ENCODE results near the gene PDE2A. TPM values are rescaled to one million over a fixed set of nuclear protein-coding genes. Genes with fewer than 3 reads are reported as not detected.

The PDE2A gene
- total RNA-seq, 1 donor from 2014 or later = 0.82 TPM

DNA sequence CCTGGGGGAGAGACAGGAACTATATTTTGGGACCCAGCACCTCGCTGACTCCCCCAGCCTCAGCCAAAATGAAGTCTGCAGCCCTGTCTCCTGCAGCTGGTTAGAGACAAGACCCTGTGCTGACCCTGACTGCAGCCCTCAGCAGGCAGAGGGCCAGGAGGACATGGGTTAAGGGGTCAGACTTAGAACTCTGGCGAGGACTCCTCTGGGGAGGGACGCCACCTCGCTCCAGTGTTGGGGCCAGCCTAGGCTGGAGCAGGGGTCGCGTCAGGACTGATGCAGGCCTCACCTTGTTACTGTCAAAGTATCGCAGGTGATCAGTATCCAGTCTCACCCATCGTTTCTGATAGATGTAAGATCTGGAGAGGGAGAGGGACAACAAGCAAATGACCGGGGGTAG, 36.9 kb upstream of the PDE2A start:
- no peak overlapping the region for H3K27ac ChIP-seq (ENCODE audit: low read depth, low read length)
- H3K4me1 Mint-ChIP-seq (ENCODE audit: low read depth, unreplicated experiment) = peaks cover 10% of the 10 kb centered on the region
- no peak overlapping the region for H3K9ac ChIP-seq (ENCODE audit: low read length)
- H3K9me3 Mint-ChIP-seq (ENCODE audit: unreplicated experiment) = no peaks in the 10 kb centered on the region
- H3K4me1 ChIP-seq (ENCODE audit: insufficient read depth, low read length) = peaks cover 5% of the 10 kb centered on the region
- no peaks in the 10 kb centered on the region for H3K9me3 ChIP-seq (ENCODE audit: insufficient read depth, low read depth, low read length)
- H3K36me3 ChIP-seq (ENCODE audit: insufficient read depth, low read length) = peaks cover 9% of the 10 kb centered on the region
- peaks cover 35% of the 10 kb centered on the region for H3K36me3 Mint-ChIP-seq (ENCODE audit: low read depth, unreplicated experiment)
- H3K27me3 ChIP-seq (ENCODE audit: insufficient read depth, low read length) = no peaks in the 10 kb centered on the region
- peaks cover 9% of the 10 kb centered on the region for H3K79me2 ChIP-seq (ENCODE audit: insufficient read depth, low read length)
- H3K4me3 Mint-ChIP-seq (ENCODE audit: unreplicated experiment) = no peak overlapping the region
- TF ChIP-seq, protein P1, sequence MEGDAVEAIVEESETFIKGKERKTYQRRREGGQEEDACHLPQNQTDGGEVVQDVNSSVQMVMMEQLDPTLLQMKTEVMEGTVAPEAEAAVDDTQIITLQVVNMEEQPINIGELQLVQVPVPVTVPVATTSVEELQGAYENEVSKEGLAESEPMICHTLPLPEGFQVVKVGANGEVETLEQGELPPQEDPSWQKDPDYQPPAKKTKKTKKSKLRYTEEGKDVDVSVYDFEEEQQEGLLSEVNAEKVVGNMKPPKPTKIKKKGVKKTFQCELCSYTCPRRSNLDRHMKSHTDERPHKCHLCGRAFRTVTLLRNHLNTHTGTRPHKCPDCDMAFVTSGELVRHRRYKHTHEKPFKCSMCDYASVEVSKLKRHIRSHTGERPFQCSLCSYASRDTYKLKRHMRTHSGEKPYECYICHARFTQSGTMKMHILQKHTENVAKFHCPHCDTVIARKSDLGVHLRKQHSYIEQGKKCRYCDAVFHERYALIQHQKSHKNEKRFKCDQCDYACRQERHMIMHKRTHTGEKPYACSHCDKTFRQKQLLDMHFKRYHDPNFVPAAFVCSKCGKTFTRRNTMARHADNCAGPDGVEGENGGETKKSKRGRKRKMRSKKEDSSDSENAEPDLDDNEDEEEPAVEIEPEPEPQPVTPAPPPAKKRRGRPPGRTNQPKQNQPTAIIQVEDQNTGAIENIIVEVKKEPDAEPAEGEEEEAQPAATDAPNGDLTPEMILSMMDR (IDR thresholded peaks at IDR 0.05; ENCODE audit: insufficient read depth, low read depth, low read length) = no peak
- no peak for TF ChIP-seq EZH2 (IDR thresholded peaks at IDR 0.05; ENCODE audit: insufficient read depth, low read length)
- DNase-seq (ENCODE audit: low read depth) = no peak
- no peak overlapping the region for H3K4me2 ChIP-seq (ENCODE audit: low read length)
- H3K4me3 ChIP-seq (ENCODE audit: insufficient read depth, low read depth, low read length) = no peak overlapping the region
- H2AFZ ChIP-seq (ENCODE audit: low read depth, low read length) = no peak overlapping the region
- H4K20me1 ChIP-seq (ENCODE audit: insufficient read depth, low read length) = peaks cover 68% of the 10 kb centered on the region
- peaks cover 2% of the 10 kb centered on the region for H3K27me3 Mint-ChIP-seq (ENCODE audit: low read depth, unreplicated experiment)
- FAIRE-seq = no peak
- no peak overlapping the region for H3K27ac Mint-ChIP-seq (ENCODE audit: unreplicated experiment)

DNA sequence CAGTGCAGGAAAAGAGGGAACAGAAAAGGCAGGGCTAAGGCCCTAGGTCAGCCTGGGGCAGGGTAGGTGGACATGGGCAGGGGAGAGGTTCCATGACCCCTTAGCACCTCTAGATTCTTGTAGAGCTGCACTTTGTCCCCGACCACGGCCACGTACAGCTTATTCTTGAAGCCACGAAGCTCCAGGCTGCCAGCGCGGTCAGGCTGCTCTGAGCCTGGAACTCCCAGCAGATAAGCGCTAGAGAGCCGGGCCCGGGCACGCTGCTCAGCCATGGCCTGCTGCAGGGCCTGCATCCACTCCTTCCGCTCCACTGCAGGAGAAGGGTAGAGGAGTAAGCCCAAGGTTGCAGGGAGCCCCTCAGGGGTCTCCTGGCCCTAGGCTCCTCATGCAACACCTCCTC, 36.1 kb upstream of the PDE2A start:
- Mint-ChIP-seq H3K4me3 (ENCODE audit: unreplicated experiment) (no peak overlapping the region), H3K9me3 (ENCODE audit: unreplicated experiment) (no peaks in the 10 kb centered on the region), H3K4me1 (ENCODE audit: low read depth, unreplicated experiment) (peaks cover 17% of the 10 kb centered on the region), H3K27ac (ENCODE audit: unreplicated experiment) (no peak overlapping the region), H3K36me3 (ENCODE audit: low read depth, unreplicated experiment) (peaks cover 35% of the 10 kb centered on the region), H3K27me3 (ENCODE audit: low read depth, unreplicated experiment) (peaks cover 2% of the 10 kb centered on the region)
- no peak for TF ChIP-seq EZH2 (IDR thresholded peaks at IDR 0.05; ENCODE audit: insufficient read depth, low read length)
- TF ChIP-seq, protein P1 (IDR thresholded peaks at IDR 0.05; ENCODE audit: insufficient read depth, low read depth, low read length) = no peak
- Histone ChIP-seq H3K4me3 (ENCODE audit: insufficient read depth, low read depth, low read length) (no peak overlapping the region), H3K27ac (ENCODE audit: low read depth, low read length) (no peak overlapping the region), H3K79me2 (ENCODE audit: insufficient read depth, low read length) (peaks cover 9% of the 10 kb centered on the region), H3K9ac (ENCODE audit: low read length) (no peak overlapping the region), H3K4me2 (ENCODE audit: low read length) (no peak overlapping the region), H3K27me3 (ENCODE audit: insufficient read depth, low read length) (no peaks in the 10 kb centered on the region), H4K20me1 (ENCODE audit: insufficient read depth, low read length) (peaks cover 66% of the 10 kb centered on the region), H2AFZ (ENCODE audit: low read depth, low read length) (no peak overlapping the region), H3K4me1 (ENCODE audit: insufficient read depth, low read length) (peaks cover 4% of the 10 kb centered on the region), H3K36me3 (ENCODE audit: insufficient read depth, low read length) (peaks cover 9% of the 10 kb centered on the region), H3K9me3 (ENCODE audit: insufficient read depth, low read depth, low read length) (no peaks in the 10 kb centered on the region)
- FAIRE-seq = no peak
- DNase-seq (ENCODE audit: low read depth) = no peak

DNA sequence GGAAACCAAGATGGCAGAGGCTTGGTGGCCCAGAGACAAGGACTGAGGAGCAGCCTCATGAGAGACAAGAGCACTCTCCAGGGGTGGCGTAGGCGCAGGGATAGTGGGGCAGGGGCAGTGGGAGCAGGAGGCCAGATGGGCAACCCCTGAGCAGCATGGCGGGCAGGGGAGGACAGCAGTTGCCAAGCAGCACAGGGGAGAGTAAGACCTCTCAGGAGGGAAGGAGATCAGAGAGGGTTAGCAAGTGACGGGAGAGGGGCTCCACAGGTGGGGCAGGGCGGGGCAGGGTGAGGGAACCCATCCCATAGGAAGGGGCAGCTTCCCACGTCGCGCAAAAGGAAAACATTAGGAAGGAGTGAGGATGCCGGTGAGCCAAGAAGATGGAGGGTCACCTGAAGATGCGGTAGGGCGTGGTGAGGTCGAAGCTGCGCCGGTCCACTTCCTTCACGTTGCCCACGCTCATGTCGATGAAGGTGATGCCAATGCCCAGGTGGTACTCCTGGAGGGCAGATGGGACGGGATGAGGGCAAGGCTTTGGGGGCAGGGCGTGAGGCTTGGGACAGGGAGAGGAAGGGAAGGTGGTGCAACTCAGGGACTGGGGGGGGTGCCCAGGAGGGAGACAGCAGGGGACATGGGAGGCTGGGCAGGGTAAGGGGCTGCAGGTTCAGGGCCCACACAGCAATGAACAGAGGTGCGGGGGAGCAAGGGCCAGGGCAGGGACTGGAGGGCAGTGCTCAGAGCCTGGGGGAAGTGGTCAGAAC, 35.4 kb upstream of the PDE2A start:
- Histone ChIP-seq H3K9me3 (ENCODE audit: insufficient read depth, low read depth, low read length) (no peaks in the 10 kb centered on the region), H3K27ac (ENCODE audit: low read depth, low read length) (no peak overlapping the region), H3K4me2 (ENCODE audit: low read length) (no peak overlapping the region), H4K20me1 (ENCODE audit: insufficient read depth, low read length) (peaks cover 66% of the 10 kb centered on the region), H3K36me3 (ENCODE audit: insufficient read depth, low read length) (peaks cover 12% of the 10 kb centered on the region), H3K4me1 (ENCODE audit: insufficient read depth, low read length) (peaks cover 4% of the 10 kb centered on the region), H2AFZ (ENCODE audit: low read depth, low read length) (no peak overlapping the region), H3K79me2 (ENCODE audit: insufficient read depth, low read length) (peaks cover 3% of the 10 kb centered on the region), H3K9ac (ENCODE audit: low read length) (no peak overlapping the region), H3K4me3 (ENCODE audit: insufficient read depth, low read depth, low read length) (no peak overlapping the region), H3K27me3 (ENCODE audit: insufficient read depth, low read length) (no peaks in the 10 kb centered on the region)
- no peaks in the 10 kb centered on the region for H3K9me3 Mint-ChIP-seq (ENCODE audit: unreplicated experiment)
- TF ChIP-seq, protein P1 (IDR thresholded peaks at IDR 0.05; ENCODE audit: insufficient read depth, low read depth, low read length) = no peak
- TF ChIP-seq EZH2 (IDR thresholded peaks at IDR 0.05; ENCODE audit: insufficient read depth, low read length) = no peak
- no peak overlapping the region for H3K4me3 Mint-ChIP-seq (ENCODE audit: unreplicated experiment)
- H3K27me3 Mint-ChIP-seq (ENCODE audit: low read depth, unreplicated experiment) = no peaks in the 10 kb centered on the region
- H3K4me1 Mint-ChIP-seq (ENCODE audit: low read depth, unreplicated experiment) = peaks cover 17% of the 10 kb centered on the region
- FAIRE-seq (no peak), DNase-seq (ENCODE audit: low read depth) (no peak)
- peaks cover 35% of the 10 kb centered on the region for H3K36me3 Mint-ChIP-seq (ENCODE audit: low read depth, unreplicated experiment)
- H3K27ac Mint-ChIP-seq (ENCODE audit: unreplicated experiment) = no peak overlapping the region

All from astrocyte (in vitro differentiated cells and primary cell).